ENCODE data around the gene ZNF365.

DNA sequence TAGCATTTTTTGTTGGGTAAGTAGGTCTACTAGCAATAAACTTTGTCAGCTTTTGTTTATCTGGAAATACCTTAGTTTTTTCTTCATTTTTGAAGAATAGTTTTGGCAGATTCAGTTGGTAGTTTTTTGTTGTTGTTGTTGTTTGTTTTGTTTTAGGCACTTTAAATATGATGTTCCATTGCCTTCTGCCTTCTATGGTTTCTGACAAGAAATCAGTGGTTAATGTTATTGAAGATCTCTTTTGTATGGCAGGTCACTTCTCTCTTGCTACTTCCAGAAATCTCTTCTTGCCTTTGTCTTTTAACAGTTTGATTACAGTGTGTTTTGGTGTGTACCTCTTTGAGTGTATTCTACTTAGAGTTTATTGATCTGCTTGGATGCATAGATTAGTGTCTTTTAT, 41.8 kb upstream of the ZNF365 start:
- TF ChIP-seq KAT8 (IDR thresholded peaks at IDR 0.05; ENCODE audit: low read depth) (no peak), CCAR2 (IDR thresholded peaks at IDR 0.05; ENCODE audit: low read depth, low read length) (no peak), FOS (IDR thresholded peaks at IDR 0.05; ENCODE audit: extremely low read depth, insufficient read length) (no peak), USF2 (CRISPR knock-in tag; IDR thresholded peaks at IDR 0.05) (no peak), YY1 (IDR thresholded peaks at IDR 0.05; ENCODE audit: borderline replicate concordance in 1 of 3, control insufficient read depth in 1 of 3, extremely low read depth in 1 of 3, insufficient read depth in 3 of 3, insufficient read length in 1 of 3, insufficient replicate concordance in 2 of 3, low read depth in 1 of 3, low read length in 2 of 3) (no peak), TCF7 (IDR thresholded peaks at IDR 0.05; ENCODE audit: borderline replicate concordance) (no peak), CAMTA2 (CRISPR knock-in tag; conservative IDR thresholded peaks at IDR 0.05) (no peak), SMARCC2 (IDR thresholded peaks at IDR 0.05; ENCODE audit: low read depth) (no peak), HDAC2 (IDR thresholded peaks at IDR 0.05) (no peak), NRF1 (conservative IDR thresholded peaks at IDR 0.05 in 1 of 2, IDR thresholded peaks at IDR 0.05 in 1 of 2) (no peak), ELF1 (tag; IDR thresholded peaks at IDR 0.05) (no peak), RCOR1 (IDR thresholded peaks at IDR 0.05; ENCODE audit: borderline replicate concordance in 1 of 2, low read depth in 2 of 2, low read length in 2 of 2) (no peak)
